HepG2 (cell line): ENCODE results near the gene PLK3. TPM values are rescaled to one million over a fixed set of nuclear protein-coding genes. Genes with fewer than 3 reads are reported as not detected.

Experiments
- ADNP ChIP-seq: sonication (generic); formaldehyde crosslinking; IDR thresholded peaks from 2 replicates; pipeline ENCODE4 v1.4.0; 2020; ENCODE audit warnings: missing genetic modification reagents
- CBFB ChIP-seq: sonication (generic); formaldehyde crosslinking; IDR thresholded peaks from 2 replicates; pipeline ENCODE4 v1.4.0; 2020; ENCODE audit warnings: missing genetic modification reagents
- CCAR2 ChIP-seq: fragments of 200-400 bp; formaldehyde crosslinking; optimal IDR thresholded peaks from 2 replicates; pipeline ENCODE3; 2018; ENCODE audit warnings: low read depth, mild to moderate bottlenecking, low read length, moderate library complexity
- FOXA3 ChIP-seq: IDR thresholded peaks from 2 replicates; pipeline ENCODE4 v1.6.1; 2016; ENCODE audit warnings: missing genetic modification reagents, missing compliant biosample characterization
- GABPA ChIP-seq, 2 experiments: IDR thresholded peaks; 2 replicates each; pipeline ENCODE4 v1.6.1; 2011 to 2016; ENCODE audit warnings: low read depth in 2 of 2, low read length in 1 of 2, missing biosample characterization in 1 of 2, missing genetic modification characterization in 1 of 2
- GABPB1 ChIP-seq: IDR thresholded peaks from 2 replicates; pipeline ENCODE4 v1.6.1; 2016; ENCODE audit warnings: mild to moderate bottlenecking, missing genetic modification reagents, moderate library complexity, missing compliant biosample characterization
- LCORL ChIP-seq, 2 experiments: fragments of 450-650 bp in 1 of 2; sonication (generic) in 1 of 2; formaldehyde crosslinking in 1 of 2; IDR thresholded peaks; 2 replicates each; pipeline versions ENCODE4 v1.5.0 to v1.6.1; 2017 to 2020; ENCODE audit warnings: antibody characterized with exemption in 1 of 2, missing genetic modification reagents in 1 of 2
- MEIS2 ChIP-seq: sonication (generic); formaldehyde crosslinking; IDR thresholded peaks from 2 replicates; pipeline ENCODE4 v1.9.0; 2021; ENCODE audit warnings: mild to moderate bottlenecking, missing genetic modification reagents
- MTA3 ChIP-seq: sonication (generic); formaldehyde crosslinking; IDR thresholded peaks from 2 replicates; pipeline ENCODE4 v1.4.0; 2020; ENCODE audit warnings: missing genetic modification reagents
- NONO ChIP-seq, 2 experiments: fragments of 450-650 bp in 1 of 2; sonication (generic) in 1 of 2; formaldehyde crosslinking in 1 of 2; IDR thresholded peaks in 1 of 2; conservative IDR thresholded peaks in 1 of 2; 2 replicates each; pipeline versions ENCODE4 v1.6.1 to v1.8.0; 2017 to 2022; ENCODE audit warnings: mild to moderate bottlenecking in 1 of 2, missing genetic modification reagents in 1 of 2, moderate library complexity in 1 of 2
- NR1H2 ChIP-seq: sonication (generic); formaldehyde crosslinking; IDR thresholded peaks from 2 replicates; pipeline ENCODE4 v1.8.1; 2022; ENCODE audit warnings: low read depth, missing genetic modification reagents, borderline replicate concordance
- PHF21A ChIP-seq: sonication (generic); formaldehyde crosslinking; IDR thresholded peaks from 2 replicates; pipeline ENCODE4 v1.5.0; 2020; ENCODE audit warnings: mild to moderate bottlenecking, missing genetic modification reagents
- POLR2AphosphoS5 ChIP-seq: IDR thresholded peaks from 2 replicates; pipeline ENCODE4 v1.6.1; 2012; ENCODE audit warnings: low read depth, low read length
- POLR2G ChIP-seq: fragments of 200-400 bp; formaldehyde crosslinking; IDR thresholded peaks from 2 replicates; pipeline ENCODE4 v1.6.1; 2018; ENCODE audit warnings: mild to moderate bottlenecking, low read depth, low read length, moderate library complexity
- THAP11 ChIP-seq: IDR thresholded peaks from 2 replicates; pipeline ENCODE4 v1.6.1; 2016; ENCODE audit warnings: missing biosample characterization, missing genetic modification reagents
- UBTF ChIP-seq: sonication (generic); formaldehyde crosslinking; IDR thresholded peaks from 2 replicates; pipeline ENCODE4 v1.4.0; 2020; ENCODE audit warnings: mild to moderate bottlenecking, missing genetic modification reagents
- ZNF274 ChIP-seq: sonication (generic); formaldehyde crosslinking; IDR thresholded peaks from 2 replicates; pipeline ENCODE4 v1.5.1; 2020; ENCODE audit warnings: mild to moderate bottlenecking, missing genetic modification reagents
- ZNF430 ChIP-seq: sonication (generic); formaldehyde crosslinking; IDR thresholded peaks from 2 replicates; pipeline ENCODE4 v1.9.0; 2021; ENCODE audit warnings: mild to moderate bottlenecking, missing genetic modification reagents
- ZNF510 ChIP-seq: sonication (generic); formaldehyde crosslinking; IDR thresholded peaks from 2 replicates; pipeline ENCODE4 v1.4.0; 2020; ENCODE audit warnings: low read depth, mild to moderate bottlenecking, missing genetic modification reagents
- ZNF674 ChIP-seq: sonication (generic); formaldehyde crosslinking; IDR thresholded peaks from 2 replicates; pipeline ENCODE4 v1.5.0; 2020; ENCODE audit warnings: low read depth, mild to moderate bottlenecking, missing genetic modification reagents
- ZNF879 ChIP-seq: sonication (generic); formaldehyde crosslinking; IDR thresholded peaks from 2 replicates; pipeline ENCODE4 v1.8.1; 2023; ENCODE audit warnings: missing genetic modification reagents
- polyA plus RNA-seq, 8 experiments: library from polyadenylated mRNA; depleted of rRNA in 3 of 8; stranded (reverse) in 7 of 8; unstranded in 1 of 8; fragments of >200 nt; fragmentation: Illumina TruSeq in 4 of 8; extraction: Trizol in 4 of 8; gene quantifications; 2 replicates each; pipeline versions ENCODE4 v1.2.1 to v1.2.3, GENCODE V29; 2011 to 2016; ENCODE audit warnings: low read depth in 4 of 8, missing spikeins in 1 of 8, mixed read lengths in 1 of 8; ENCODE audit not compliant: insufficient read depth in 1 of 8
- total RNA-seq, 5 experiments: library from RNA; depleted of rRNA; stranded (reverse); fragments of >200 nt; fragmentation: Illumina TruSeq; extraction: Trizol; gene quantifications; 2 replicates each; pipeline ENCODE4 v1.2.3, GENCODE V29; 2016; ENCODE audit warnings: low read depth in 1 of 5
- TF ChIP-seq, protein P1 (sequence below): sonication (generic); formaldehyde crosslinking; conservative IDR thresholded peaks from 2 replicates; pipeline ENCODE4 v1.8.1; 2023; ENCODE audit warnings: missing genetic modification reagents
- TF ChIP-seq, protein P2 (sequence below), 2 experiments: sonication (generic) in 1 of 2; formaldehyde crosslinking in 1 of 2; IDR thresholded peaks; 2 replicates each; pipeline versions ENCODE4 v1.4.0 to v1.6.1; 2018 to 2020; ENCODE audit warnings: missing genetic modification reagents in 2 of 2, borderline replicate concordance in 1 of 2, low read depth in 1 of 2, mild to moderate bottlenecking in 1 of 2, missing biosample characterization in 1 of 2

The PLK3 gene
- total and polyA plus RNA-seq, 2 of the 13 experiments (the other 11 are each of a cell fraction or from before 2014, with no cell fraction given), result 9.8 to 16.9 TPM

- 0 out of 2 replicates have a peak, but pooled peaks have one; percentile 60 for TF ChIP-seq MEIS2
- TF ChIP-seq GABPA (IDR thresholded peaks at IDR 0.05; ENCODE audit: low read depth, low read length), result no peak
- TF ChIP-seq GABPA (CRISPR knock-in tag; IDR thresholded peaks at IDR 0.05; ENCODE audit: low read depth), result peak; percentile 69
- TF ChIP-seq THAP11 (CRISPR knock-in tag), result 0 out of 2 replicates have a peak, but pooled peaks have one; percentile 17
- 0 out of 2 replicates have a peak, but pooled peaks have one; percentile 67 for TF ChIP-seq ZNF674
- TF ChIP-seq UBTF (CRISPR knock-in tag), result peak; percentile 13; the same call in 1 of the 2 replicates
- TF ChIP-seq GABPB1, result peak; percentile 62
- TF ChIP-seq ADNP (CRISPR knock-in tag), result 0 out of 2 replicates have a peak, but pooled peaks have one; percentile 7
- TF ChIP-seq CBFB (CRISPR knock-in tag), result 0 out of 2 replicates have a peak, but pooled peaks have one; percentile 17
- no peak for TF ChIP-seq ZNF274
- no peak for TF ChIP-seq ZNF430 (CRISPR knock-in tag)
- TF ChIP-seq, protein P1, sequence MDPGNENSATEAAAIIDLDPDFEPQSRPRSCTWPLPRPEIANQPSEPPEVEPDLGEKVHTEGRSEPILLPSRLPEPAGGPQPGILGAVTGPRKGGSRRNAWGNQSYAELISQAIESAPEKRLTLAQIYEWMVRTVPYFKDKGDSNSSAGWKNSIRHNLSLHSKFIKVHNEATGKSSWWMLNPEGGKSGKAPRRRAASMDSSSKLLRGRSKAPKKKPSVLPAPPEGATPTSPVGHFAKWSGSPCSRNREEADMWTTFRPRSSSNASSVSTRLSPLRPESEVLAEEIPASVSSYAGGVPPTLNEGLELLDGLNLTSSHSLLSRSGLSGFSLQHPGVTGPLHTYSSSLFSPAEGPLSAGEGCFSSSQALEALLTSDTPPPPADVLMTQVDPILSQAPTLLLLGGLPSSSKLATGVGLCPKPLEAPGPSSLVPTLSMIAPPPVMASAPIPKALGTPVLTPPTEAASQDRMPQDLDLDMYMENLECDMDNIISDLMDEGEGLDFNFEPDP, result 0 out of 2 replicates have a peak, but pooled peaks have one; percentile 90
- no peak for TF ChIP-seq ZNF510 (CRISPR knock-in tag)
- TF ChIP-seq MTA3 (CRISPR knock-in tag), result no peak
- TF ChIP-seq ZNF879 (CRISPR knock-in tag), result no peak
- no peak for TF ChIP-seq NR1H2 (CRISPR knock-in tag)
- TF ChIP-seq PHF21A (CRISPR knock-in tag), result peak; percentile 9; the same call in 1 of the 2 replicates
- TF ChIP-seq, protein P2, sequence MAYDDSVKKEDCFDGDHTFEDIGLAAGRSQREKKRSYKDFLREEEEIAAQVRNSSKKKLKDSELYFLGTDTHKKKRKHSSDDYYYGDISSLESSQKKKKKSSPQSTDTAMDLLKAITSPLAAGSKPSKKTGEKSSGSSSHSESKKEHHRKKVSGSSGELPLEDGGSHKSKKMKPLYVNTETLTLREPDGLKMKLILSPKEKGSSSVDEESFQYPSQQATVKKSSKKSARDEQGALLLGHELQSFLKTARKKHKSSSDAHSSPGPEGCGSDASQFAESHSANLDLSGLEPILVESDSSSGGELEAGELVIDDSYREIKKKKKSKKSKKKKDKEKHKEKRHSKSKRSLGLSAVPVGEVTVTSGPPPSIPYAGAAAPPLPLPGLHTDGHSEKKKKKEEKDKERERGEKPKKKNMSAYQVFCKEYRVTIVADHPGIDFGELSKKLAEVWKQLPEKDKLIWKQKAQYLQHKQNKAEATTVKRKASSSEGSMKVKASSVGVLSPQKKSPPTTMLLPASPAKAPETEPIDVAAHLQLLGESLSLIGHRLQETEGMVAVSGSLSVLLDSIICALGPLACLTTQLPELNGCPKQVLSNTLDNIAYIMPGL (CRISPR knock-in tag; IDR thresholded peaks at IDR 0.05; ENCODE audit: borderline replicate concordance in 1 of 2, low read depth in 1 of 2), result no peak
- TF ChIP-seq POLR2AphosphoS5, result peak; percentile 55
- TF ChIP-seq NONO (IDR thresholded peaks at IDR 0.05), result no peak
- peak; percentile 57; the same call in 1 of the 2 replicates for TF ChIP-seq NONO (CRISPR knock-in tag; conservative IDR thresholded peaks at IDR 0.05)
- TF ChIP-seq CCAR2, result no peak
- TF ChIP-seq FOXA3 (CRISPR knock-in tag), result no peak
- peak; percentile 50 for TF ChIP-seq POLR2G
- TF ChIP-seq LCORL (IDR thresholded peaks at IDR 0.05), result no peak
- peak; percentile 66 for TF ChIP-seq LCORL (CRISPR knock-in tag; IDR thresholded peaks at IDR 0.05)
Observed at GRCh38 chr1:44808938-44809917, 9.1 kb downstream of the PLK3 start (continued).
